ENCODE measurements around the gene ESPNL. TPM values are rescaled to one million over a fixed set of nuclear protein-coding genes. Genes with fewer than 3 reads are reported as not detected.

ESPNL gene
- total and polyA plus RNA-seq, 9 of the 15 experiments (the other 6 are each of a cell fraction or from before 2014, with no cell fraction given), result 0.03 to 0.09 (median 0.05) TPM; not detected in 3

DNA sequence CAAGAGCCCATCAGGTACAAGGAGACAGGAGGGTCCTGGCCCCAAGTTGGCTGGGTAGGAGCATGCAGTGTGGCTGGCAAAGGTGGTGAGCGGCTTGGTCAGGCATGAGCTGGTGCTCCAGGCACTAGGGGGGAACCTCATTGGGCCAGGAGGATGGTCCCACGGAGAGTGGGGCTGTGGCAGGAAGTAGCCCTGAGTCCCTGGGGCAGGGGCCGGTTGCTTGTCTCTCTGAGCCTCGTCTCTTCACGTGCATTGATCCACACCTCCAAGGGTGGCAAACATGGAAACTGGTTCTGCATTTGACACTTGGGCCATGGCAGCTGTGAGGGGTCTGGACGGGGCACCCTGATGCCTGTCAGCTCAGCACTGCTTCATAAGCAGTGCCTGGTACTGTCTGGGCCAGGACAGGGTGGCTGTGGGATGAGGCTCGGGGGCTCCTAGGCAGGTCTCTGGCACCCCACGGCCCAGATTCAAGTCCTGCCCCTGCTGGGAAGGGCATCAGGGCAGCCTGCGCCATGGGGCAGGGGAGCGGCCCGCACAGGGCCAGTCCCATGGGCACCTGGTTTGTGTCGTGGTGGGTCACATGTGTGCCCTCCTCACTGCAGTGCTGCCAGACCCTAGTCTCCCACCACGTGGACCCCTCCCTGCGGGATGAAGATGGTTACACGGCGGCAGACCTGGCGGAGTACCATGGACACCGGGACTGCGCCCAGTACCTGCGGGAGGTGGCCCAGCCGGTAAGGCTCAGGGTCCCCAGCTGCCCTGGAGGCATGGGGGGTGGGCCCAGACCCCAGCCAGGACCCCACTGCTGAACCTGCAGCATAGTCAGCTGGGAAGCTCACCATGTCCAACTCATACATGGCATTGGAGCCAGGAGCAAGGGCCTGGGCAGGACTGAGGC is 16.4 kb downstream of the ESPNL start:
- Histone ChIP-seq H3K27ac (ENCODE audit: extremely low read depth, low read depth, low read length) (no peak overlapping the region), H3K79me2 (ENCODE audit: control insufficient read depth, insufficient read depth, low read length) (no peaks in the 10 kb centered on the region), H3K4me3 (no peak overlapping the region), H4K20me1 (replicated peaks; ENCODE audit: control insufficient read depth, insufficient read depth, low read length) (no peaks in the 10 kb centered on the region), H3K36me3 (ENCODE audit: control insufficient read depth, insufficient read depth, low read length) (no peaks in the 10 kb centered on the region), H3K9me3 (replicated peaks; ENCODE audit: control insufficient read depth, insufficient read depth, low read depth, low read length) (no peaks in the 10 kb centered on the region), H3K9me1 (ENCODE audit: control insufficient read depth, insufficient read depth, low read length) (no peaks in the 10 kb centered on the region), H2AFZ (ENCODE audit: low read depth, low read length) (0 out of 2 replicates have a peak overlapping the region, but pooled peaks have one; percentile 16), H3K27me3 (ENCODE audit: control insufficient read depth in 2 of 2, insufficient read depth in 2 of 2, low read length in 2 of 2) (peaks cover 0 to 19% of the 10 kb centered on the region in 2 experiments; a peak in 4 of 5 replicates), H3K4me1 (replicated peaks in 1 of 2; ENCODE audit: control insufficient read depth in 2 of 2, insufficient read depth in 2 of 2, low read length in 2 of 2) (peaks cover 4 to 36% of the 10 kb centered on the region in 2 experiments; a peak in 4 of 5 replicates), H3K9ac (ENCODE audit: insufficient read depth in 1 of 2, low read depth in 2 of 2, low read length in 2 of 2) (no peak overlapping the region), H3K4me2 (ENCODE audit: insufficient read depth, low read length) (no peak overlapping the region)
- WGBS (ENCODE audit: insufficient coverage, low coverage, missing lambda C conversion rate), result 30% methylated on average over 15 of the region's 21 CpGs
- no peak for DNase-seq (ENCODE audit: extremely low read depth in 1 of 4, low spot score in 3 of 4)
- no peak for ATAC-seq
- CTCF ChIA-PET (ENCODE audit: low intra/inter-chr PET ratio), result no interaction called here
- FAIRE-seq, result no peak
- in situ Hi-C loops (cut with MboI) (no loop called here), intact Hi-C loops (cut with micrococcal nuclease) (no loop called here)
- BruUV-seq (replicated peaks), result no TSS peak
- POLR2A ChIA-PET, result no interaction called here
- TF ChIP-seq ASH1L (IDR thresholded peaks at IDR 0.05; ENCODE audit: borderline replicate concordance, low read depth, partially characterized antibody) (no peak), ZNF589 (CRISPR knock-in tag; IDR thresholded peaks at IDR 0.05; ENCODE audit: low read depth) (no peak), REST (IDR thresholded peaks at IDR 0.05; ENCODE audit: borderline replicate concordance) (no peak), REST (CRISPR knock-in tag; IDR thresholded peaks at IDR 0.05; ENCODE audit: low read depth) (no peak), HES1 (IDR thresholded peaks at IDR 0.05; ENCODE audit: low read depth) (no peak), KDM4B (IDR thresholded peaks at IDR 0.05; ENCODE audit: borderline replicate concordance in 2 of 2, low read depth in 1 of 2) (no peak), HDAC6 (IDR thresholded peaks at IDR 0.05; ENCODE audit: low read depth, low read length) (no peak), ATF2 (CRISPR knock-in tag; IDR thresholded peaks at IDR 0.05) (no peak), RFX5 (IDR thresholded peaks at IDR 0.05; ENCODE audit: low read depth, low read length) (no peak), GTF2F1 (IDR thresholded peaks at IDR 0.05; ENCODE audit: low read depth, low read length) (no peak)
